GM12892 (cell line): ENCODE data around the gene CTDP1.

Experiments used
- POLR2A ChIP-seq: IDR thresholded peaks from 2 replicates; pipeline ENCODE4 v1.6.1; 2011; ENCODE audit warnings: low read depth, low read length, control low read depth
- POLR2AphosphoS5 ChIP-seq: IDR thresholded peaks from 2 replicates; pipeline ENCODE4 v1.6.1; 2011; ENCODE audit warnings: low read depth, low read length, control low read depth

- TF ChIP-seq POLR2A (no peak), POLR2AphosphoS5 (no peak)
These were observed 45.4 kb upstream of the CTDP1 start for GRCh38 chr18:79634186-79634585.
